ENCODE data around the gene CD47. TPM values are rescaled to one million over a fixed set of nuclear protein-coding genes. Genes with fewer than 3 reads are reported as not detected.

CD47 gene
- total RNA-seq, 1 experiment from 2014 or later: 42.5 TPM

DNA sequence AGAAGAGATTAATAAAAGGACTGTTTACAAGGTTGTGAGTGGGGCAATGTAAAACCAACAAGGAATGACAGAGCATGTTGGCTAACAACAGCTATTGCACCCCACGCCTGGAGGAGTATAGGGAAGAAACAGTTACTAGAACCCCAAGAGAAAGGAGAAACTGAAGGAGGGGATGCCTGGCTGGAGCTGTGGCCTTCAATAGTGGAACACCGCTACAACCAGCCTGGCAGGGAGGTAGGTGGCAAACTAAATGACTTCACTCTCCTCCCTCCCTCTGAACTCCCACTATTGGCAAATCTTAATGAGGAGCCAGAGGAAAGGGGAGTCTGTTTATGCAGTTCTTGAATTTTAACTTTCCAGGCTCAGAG is 7.2 kb upstream of the CD47 start:
- Histone ChIP-seq H2AFZ (ENCODE audit: low read depth, low read length, poor library complexity, severe bottlenecking) (no peak overlapping the region), H3K79me2 (ENCODE audit: insufficient read depth, low read length) (no peaks in the 10 kb centered on the region), H3K4me2 (ENCODE audit: low read length) (no peak overlapping the region), H3K9me3 (ENCODE audit: control insufficient read depth in 1 of 2, insufficient read depth in 1 of 2, low read depth in 1 of 2, low read length in 2 of 2) (no peaks in the 10 kb centered on the region), H3K27me3 (ENCODE audit: insufficient read depth, low read length) (no peaks in the 10 kb centered on the region), H3K9ac (ENCODE audit: low read length) (no peak overlapping the region), H3K9me2 (ENCODE audit: insufficient read depth) (no peaks in the 10 kb centered on the region), H4K20me1 (ENCODE audit: insufficient read depth) (no peaks in the 10 kb centered on the region), H3K27ac (ENCODE audit: low read depth, low read length) (no peak overlapping the region), H3K36me3 (ENCODE audit: control insufficient read depth in 1 of 2, insufficient read depth in 2 of 2, low read length in 2 of 2) (no peaks in the 10 kb centered on the region), H3K4me3 (replicated peaks in 1 of 2; ENCODE audit: low read depth in 1 of 2, low read length in 2 of 2) (no peak overlapping the region), H3K4me1 (ENCODE audit: control insufficient read depth in 1 of 2, insufficient read depth in 2 of 2, low read length in 2 of 2) (no peaks in the 10 kb centered on the region)
- ChIA-PET POLR2A (no interaction called here), RAD21 (ENCODE audit: low non-redundant PET in 1 of 2, low total read pairs in 2 of 2, uncharacterized antibody in 2 of 2, unreplicated experiment in 2 of 2) (no interaction called here), CTCF (no interaction called here)
- intact Hi-C loops (cut with micrococcal nuclease): no loop called here
- TF ChIP-seq ZFX (IDR thresholded peaks at IDR 0.05) (no peak), TCF7L2 (IDR thresholded peaks at IDR 0.05; ENCODE audit: borderline replicate concordance, extremely low read depth, insufficient read depth, insufficient read length) (no peak), CEBPB (IDR thresholded peaks at IDR 0.05; ENCODE audit: low read depth) (no peak), ZNF274 (IDR thresholded peaks at IDR 0.05; ENCODE audit: low read depth, low read length) (no peak), EZH2phosphoT487 (IDR thresholded peaks at IDR 0.05; ENCODE audit: borderline replicate concordance) (no peak), SIN3A (IDR thresholded peaks at IDR 0.05; ENCODE audit: low read depth) (no peak), CBX3 (IDR thresholded peaks at IDR 0.05; ENCODE audit: low read depth) (no peak), EGR1 (IDR thresholded peaks at IDR 0.05; ENCODE audit: low read depth) (no peak), SP1 (IDR thresholded peaks at IDR 0.05; ENCODE audit: low read depth) (no peak), ELF1 (IDR thresholded peaks at IDR 0.05; ENCODE audit: borderline replicate concordance, low read depth) (no peak), YY1 (IDR thresholded peaks at IDR 0.05; ENCODE audit: extremely low read depth, insufficient replicate concordance, low read depth, low read length) (no peak), FOSL1 (IDR thresholded peaks at IDR 0.05; ENCODE audit: low read depth) (no peak)
- TF ChIP-seq, protein P1, sequence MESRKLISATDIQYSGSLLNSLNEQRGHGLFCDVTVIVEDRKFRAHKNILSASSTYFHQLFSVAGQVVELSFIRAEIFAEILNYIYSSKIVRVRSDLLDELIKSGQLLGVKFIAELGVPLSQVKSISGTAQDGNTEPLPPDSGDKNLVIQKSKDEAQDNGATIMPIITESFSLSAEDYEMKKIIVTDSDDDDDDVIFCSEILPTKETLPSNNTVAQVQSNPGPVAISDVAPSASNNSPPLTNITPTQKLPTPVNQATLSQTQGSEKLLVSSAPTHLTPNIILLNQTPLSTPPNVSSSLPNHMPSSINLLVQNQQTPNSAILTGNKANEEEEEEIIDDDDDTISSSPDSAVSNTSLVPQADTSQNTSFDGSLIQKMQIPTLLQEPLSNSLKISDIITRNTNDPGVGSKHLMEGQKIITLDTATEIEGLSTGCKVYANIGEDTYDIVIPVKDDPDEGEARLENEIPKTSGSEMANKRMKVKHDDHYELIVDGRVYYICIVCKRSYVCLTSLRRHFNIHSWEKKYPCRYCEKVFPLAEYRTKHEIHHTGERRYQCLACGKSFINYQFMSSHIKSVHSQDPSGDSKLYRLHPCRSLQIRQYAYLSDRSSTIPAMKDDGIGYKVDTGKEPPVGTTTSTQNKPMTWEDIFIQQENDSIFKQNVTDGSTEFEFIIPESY (IDR thresholded peaks at IDR 0.05; ENCODE audit: extremely low read depth, insufficient replicate concordance, low read length): no peak
- TF ChIP-seq, protein P2, sequence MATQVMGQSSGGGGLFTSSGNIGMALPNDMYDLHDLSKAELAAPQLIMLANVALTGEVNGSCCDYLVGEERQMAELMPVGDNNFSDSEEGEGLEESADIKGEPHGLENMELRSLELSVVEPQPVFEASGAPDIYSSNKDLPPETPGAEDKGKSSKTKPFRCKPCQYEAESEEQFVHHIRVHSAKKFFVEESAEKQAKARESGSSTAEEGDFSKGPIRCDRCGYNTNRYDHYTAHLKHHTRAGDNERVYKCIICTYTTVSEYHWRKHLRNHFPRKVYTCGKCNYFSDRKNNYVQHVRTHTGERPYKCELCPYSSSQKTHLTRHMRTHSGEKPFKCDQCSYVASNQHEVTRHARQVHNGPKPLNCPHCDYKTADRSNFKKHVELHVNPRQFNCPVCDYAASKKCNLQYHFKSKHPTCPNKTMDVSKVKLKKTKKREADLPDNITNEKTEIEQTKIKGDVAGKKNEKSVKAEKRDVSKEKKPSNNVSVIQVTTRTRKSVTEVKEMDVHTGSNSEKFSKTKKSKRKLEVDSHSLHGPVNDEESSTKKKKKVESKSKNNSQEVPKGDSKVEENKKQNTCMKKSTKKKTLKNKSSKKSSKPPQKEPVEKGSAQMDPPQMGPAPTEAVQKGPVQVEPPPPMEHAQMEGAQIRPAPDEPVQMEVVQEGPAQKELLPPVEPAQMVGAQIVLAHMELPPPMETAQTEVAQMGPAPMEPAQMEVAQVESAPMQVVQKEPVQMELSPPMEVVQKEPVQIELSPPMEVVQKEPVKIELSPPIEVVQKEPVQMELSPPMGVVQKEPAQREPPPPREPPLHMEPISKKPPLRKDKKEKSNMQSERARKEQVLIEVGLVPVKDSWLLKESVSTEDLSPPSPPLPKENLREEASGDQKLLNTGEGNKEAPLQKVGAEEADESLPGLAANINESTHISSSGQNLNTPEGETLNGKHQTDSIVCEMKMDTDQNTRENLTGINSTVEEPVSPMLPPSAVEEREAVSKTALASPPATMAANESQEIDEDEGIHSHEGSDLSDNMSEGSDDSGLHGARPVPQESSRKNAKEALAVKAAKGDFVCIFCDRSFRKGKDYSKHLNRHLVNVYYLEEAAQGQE (IDR thresholded peaks at IDR 0.05; ENCODE audit: low read depth): no peak
- DNase-seq (ENCODE audit: low read depth, low spot score) (no peak), ATAC-seq (no peak)
- no TSS peak for BruUV-seq (replicated peaks)
